ENCODE data around the gene H2AZ2.
A peak's percentile ranks its signal among the peaks of the same experiment; 100 is the strongest.
"Not testable (repeated sequence)": the region's sequence is repeated elsewhere in the genome, so short reads cannot be mapped to it uniquely, and the experiment has no call there.

H2AZ2 gene

GRCh38 chr7:44847920-44848634 lies at the start of gene H2AZ2:
Gene H2AZ2 (minus strand): TSS chr7:44848087. CDS start chr7:44847971, 116 bp downstream.
- DNase-seq, result peak; percentile 99

GRCh38 chr7:44897309-44897708 lies 49.4 kb upstream of the H2AZ2 start:
- no peak for DNase-seq

- DNase-seq, result no peak
These were observed 47.1 kb upstream of the H2AZ2 start for GRCh38 chr7:44894888-44895580.

- DNase-seq, result no peak
These were observed 45.9 kb upstream of the H2AZ2 start for GRCh38 chr7:44893710-44894234.

- no peak for DNase-seq
These were observed 43.9 kb upstream of the H2AZ2 start for GRCh38 chr7:44891791-44892190.

- no peak for DNase-seq
These were observed 43.5 kb upstream of the H2AZ2 start for GRCh38 chr7:44891372-44891771.

GRCh38 chr7:44889086-44889781 lies 41.3 kb upstream of the H2AZ2 start:
- no peak for DNase-seq

GRCh38 chr7:44887293-44887692 lies 39.4 kb upstream of the H2AZ2 start:
- DNase-seq, result no peak

- peak; percentile 89 for DNase-seq
These were observed 37.8 kb upstream of the H2AZ2 start, which contains the start of gene PURB for GRCh38 chr7:44885394-44886317. Gene PURB (minus strand): TSS chr7:44885530. CDS start chr7:44885348, 182 bp downstream.

- peak; percentile 3 for DNase-seq
These were observed 36.9 kb upstream of the H2AZ2 start for GRCh38 chr7:44884621-44885393.

GRCh38 chr7:44883961-44884620 lies 36.2 kb upstream of the H2AZ2 start:
- DNase-seq, result no peak

- DNase-seq, result no peak
These were observed 35.0 kb upstream of the H2AZ2 start for GRCh38 chr7:44882899-44883298.

- peak; percentile 42 for DNase-seq
These were observed 33.7 kb upstream of the H2AZ2 start for GRCh38 chr7:44881610-44882009.

- no peak for DNase-seq
These were observed 33.2 kb upstream of the H2AZ2 start for GRCh38 chr7:44881066-44881600.

- no peak for DNase-seq
These were observed 32.6 kb upstream of the H2AZ2 start for GRCh38 chr7:44880317-44881018.

- no peak for DNase-seq
These were observed 28.5 kb upstream of the H2AZ2 start for GRCh38 chr7:44876393-44876792.

GRCh38 chr7:44875241-44875640 lies 27.4 kb upstream of the H2AZ2 start:
- no peak for DNase-seq

- DNase-seq, result no peak
These were observed 24.9 kb upstream of the H2AZ2 start for GRCh38 chr7:44872787-44873186.

- not testable (repeated sequence) for DNase-seq
These were observed 24.0 kb upstream of the H2AZ2 start for GRCh38 chr7:44871918-44872317.

- DNase-seq, result not testable (repeated sequence)
These were observed 22.9 kb upstream of the H2AZ2 start for GRCh38 chr7:44870780-44871179.

Data from amniotic stem cell (primary cell).